Mucosa of gallbladder (tissue), 1 donor: ENCODE measurements around the gene NDUFS8. TPM values are rescaled to one million over a fixed set of nuclear protein-coding genes. Genes with fewer than 3 reads are reported as not detected.

ENCODE experiments used
- DNase-seq: peaks from one replicate; pipeline ENCODE4 v3.0.0-alpha.2; 2020; ENCODE audit warnings: low spot score
- total RNA-seq: library from RNA; stranded (reverse); gene quantifications from one replicate; pipeline ENCODE4 v1.2.1, GENCODE V29; 2021
- donor health status: DM: no; HTN: no; CAD: no.

Gene NDUFS8
- total RNA-seq, 1 donor from 2014 or later = 168 TPM

- DNase-seq = no peak
Measured at GRCh38 chr11:68077617-68078582, 47.4 kb downstream of the NDUFS8 start.

GRCh38 chr11:68080860-68081259 lies 50.4 kb downstream of the NDUFS8 start:
- DNase-seq = no peak

GRCh38 chr11:68081691-68082090 lies 51.2 kb downstream of the NDUFS8 start:
- no peak for DNase-seq

GRCh38 chr11:68082481-68082880 lies 52.0 kb downstream of the NDUFS8 start:
- no peak for DNase-seq

GRCh38 chr11:68083517-68083916 lies 53.0 kb downstream of the NDUFS8 start:
- DNase-seq = no peak

Other genes starting within 250 kb of the NDUFS8 start
- 107 TPM for gene UNC93B1, start 26.6 kb upstream of the NDUFS8 start, total RNA-seq
- 34.8 TPM for gene ALDH3B1, start 20.4 kb upstream of the NDUFS8 start, total RNA-seq
- gene TCIRG1, start 8.3 kb downstream of the NDUFS8 start, total RNA-seq = 151 TPM
- 61.4 TPM for gene CHKA, start 90.7 kb downstream of the NDUFS8 start, total RNA-seq
- gene KMT5B, start 182.6 kb downstream of the NDUFS8 start, total RNA-seq = 52.2 TPM
- 38.8 TPM for gene C11orf24, start 241.3 kb downstream of the NDUFS8 start, total RNA-seq